Muscle layer of duodenum (tissue), 2 donors: ENCODE measurements around the gene DDR2.

ENCODE experiments used
- H3K27ac ChIP-seq: one replicate; pipeline ENCODE4 v1.7.0; 2013; ENCODE audit warnings: mild to moderate bottlenecking, low read length
- H3K27me3 ChIP-seq: one replicate; pipeline ENCODE4 v1.7.0; 2013; ENCODE audit warnings: low read depth, mild to moderate bottlenecking, control low read depth, low read length
- H3K36me3 ChIP-seq, 2 donors: one replicate each; pipeline ENCODE4 v1.7.0; 2013; ENCODE audit warnings: low read length in 2 of 2, control low read depth in 1 of 2, mild to moderate bottlenecking in 1 of 2; ENCODE audit not compliant: insufficient read depth in 2 of 2, control insufficient read depth in 1 of 2
- H3K4me1 ChIP-seq, 2 donors: one replicate each; pipeline ENCODE4 v1.7.0; 2013; ENCODE audit warnings: low read length in 2 of 2, mild to moderate bottlenecking in 2 of 2, control low read depth in 1 of 2, moderate library complexity in 1 of 2; ENCODE audit not compliant: insufficient read depth in 2 of 2, control insufficient read depth in 1 of 2
- H3K4me3 ChIP-seq, 2 donors: one replicate each; pipeline ENCODE4 v1.7.0; 2013; ENCODE audit warnings: low read length in 2 of 2, low read depth in 1 of 2, mild to moderate bottlenecking in 1 of 2
- H3K9me3 ChIP-seq, 2 donors: one replicate each; pipeline ENCODE4 v1.7.0; 2013; ENCODE audit warnings: low read length in 2 of 2, control low read depth in 1 of 2, mild to moderate bottlenecking in 1 of 2; ENCODE audit not compliant: control insufficient read depth in 1 of 2
- donor health status: healthy.

Gene DDR2

DNA sequence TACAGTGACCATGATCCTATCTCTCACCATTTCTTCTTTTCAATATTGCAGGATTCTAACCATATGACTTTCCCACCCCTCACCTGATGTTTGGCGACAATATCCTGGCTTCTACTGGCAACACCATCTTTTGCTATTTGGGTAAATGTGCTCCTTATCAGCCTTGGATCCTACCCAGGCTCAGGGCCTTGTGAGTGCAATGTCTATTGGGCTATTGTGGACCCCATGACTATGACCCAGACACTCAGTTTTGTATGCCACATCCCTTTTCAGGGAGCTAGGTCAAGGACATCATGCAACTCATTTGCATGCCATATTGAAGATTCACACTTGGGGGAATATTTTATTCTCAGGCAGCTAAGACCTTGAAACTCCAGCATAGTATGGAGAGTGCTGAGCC, 67.9 kb downstream of the DDR2 start:
- Histone ChIP-seq H3K4me1 (peaks cover 18 to 65% of the 10 kb centered on the region in 2 donors), H3K4me3 (no peak overlapping the region), H3K27ac (no peak overlapping the region), H3K36me3 (peaks cover 0 to 4% of the 10 kb centered on the region in 2 donors), H3K27me3 (no peaks in the 10 kb centered on the region), H3K9me3 (no peaks in the 10 kb centered on the region)

- Histone ChIP-seq H3K9me3 (no peaks in the 10 kb centered on the region), H3K4me3 (no peak overlapping the region), H3K36me3 (peaks cover 0 to 8% of the 10 kb centered on the region in 2 donors), H3K27ac (no peak overlapping the region), H3K27me3 (no peaks in the 10 kb centered on the region), H3K4me1 (peaks cover 18 to 76% of the 10 kb centered on the region in 2 donors)
Measured at GRCh38 chr1:162701286-162701685, 69.0 kb downstream of the DDR2 start.

- no peak overlapping the region for H3K4me3 ChIP-seq
- H3K4me1 ChIP-seq: peaks cover 8 to 75% of the 10 kb centered on the region in 2 donors
- no peaks in the 10 kb centered on the region for H3K9me3 ChIP-seq
- peaks cover 0 to 11% of the 10 kb centered on the region in 2 donors for H3K36me3 ChIP-seq
- peak overlapping the region; percentile 25 for H3K27ac ChIP-seq
- no peaks in the 10 kb centered on the region for H3K27me3 ChIP-seq
Measured at GRCh38 chr1:162702628-162703027, 70.4 kb downstream of the DDR2 start.

DNA sequence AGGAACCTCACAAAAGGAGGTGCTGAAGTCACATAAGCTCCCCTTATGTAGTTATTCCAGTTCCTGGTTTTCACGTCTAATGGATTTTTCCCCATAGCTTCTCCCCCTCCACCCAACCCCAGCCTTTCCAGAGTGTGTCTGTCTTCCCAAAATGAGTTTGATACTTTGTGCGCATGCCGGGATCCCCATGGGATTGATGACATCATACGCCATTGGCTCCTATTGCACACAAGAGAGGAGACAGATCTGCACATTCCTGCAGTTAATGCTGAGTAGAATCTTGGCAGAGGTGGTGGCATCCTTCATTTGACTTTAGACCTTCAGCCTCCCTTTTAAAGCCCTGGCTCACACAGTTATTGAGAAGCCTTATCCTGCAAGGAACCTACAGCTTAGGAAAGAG, 71.4 kb downstream of the DDR2 start:
- H3K27ac ChIP-seq: no peak overlapping the region

GRCh38 chr1:162704673-162705424, 72.6 kb downstream of the DDR2 start:
- Histone ChIP-seq H3K9me3 (no peaks in the 10 kb centered on the region), H3K4me3 (no peak overlapping the region), H3K27ac (no peak overlapping the region), H3K36me3 (peaks cover 0 to 11% of the 10 kb centered on the region in 2 donors), H3K4me1 (peaks cover 9 to 71% of the 10 kb centered on the region in 2 donors), H3K27me3 (no peaks in the 10 kb centered on the region)

More for the DNA sequence above, 71.4 kb downstream of the DDR2 start:
- Histone ChIP-seq H3K27me3 (no peaks in the 10 kb centered on the region), H3K9me3 (no peaks in the 10 kb centered on the region), H3K36me3 (peaks cover 0 to 11% of the 10 kb centered on the region in 2 donors), H3K4me1 (peaks cover 4 to 67% of the 10 kb centered on the region in 2 donors), H3K4me3 (no peak overlapping the region)

DNA sequence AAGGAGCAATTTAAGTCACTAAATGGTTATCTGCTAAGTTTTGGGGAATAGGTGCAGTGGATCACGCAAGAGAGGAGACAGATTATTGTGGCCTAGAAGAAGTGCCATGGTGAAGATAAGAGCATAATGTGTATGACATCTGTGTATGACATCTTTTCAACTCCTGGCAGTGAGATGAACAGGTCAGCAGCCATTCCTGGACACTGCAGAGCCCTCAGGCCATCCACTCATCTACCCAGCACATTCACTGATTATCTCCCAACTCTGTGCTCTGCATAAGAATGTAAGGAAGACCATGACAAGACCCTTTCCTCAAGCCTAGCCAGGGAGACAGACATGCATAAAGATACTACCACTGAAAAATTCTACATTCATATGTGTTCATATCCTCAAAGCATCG, 73.7 kb downstream of the DDR2 start:
- peaks cover 0 to 7% of the 10 kb centered on the region in 2 donors for H3K36me3 ChIP-seq
- H3K27ac ChIP-seq: no peak overlapping the region
- no peaks in the 10 kb centered on the region for H3K27me3 ChIP-seq
- H3K4me3 ChIP-seq: no peak overlapping the region
- H3K4me1 ChIP-seq: peaks cover 12 to 75% of the 10 kb centered on the region in 2 donors
- no peaks in the 10 kb centered on the region for H3K9me3 ChIP-seq

GRCh38 chr1:162706606-162707005, 74.3 kb downstream of the DDR2 start:
- peaks cover 12 to 70% of the 10 kb centered on the region in 2 donors for H3K4me1 ChIP-seq
- peaks cover 0 to 7% of the 10 kb centered on the region in 2 donors for H3K36me3 ChIP-seq
- H3K4me3 ChIP-seq: no peak overlapping the region
- H3K9me3 ChIP-seq: no peaks in the 10 kb centered on the region
- H3K27ac ChIP-seq: peak overlapping the region; percentile 3
- H3K27me3 ChIP-seq: no peaks in the 10 kb centered on the region

GRCh38 chr1:162708286-162708685, 76.0 kb downstream of the DDR2 start:
- peaks cover 8 to 66% of the 10 kb centered on the region in 2 donors for H3K4me1 ChIP-seq
- no peak overlapping the region for H3K4me3 ChIP-seq
- no peaks in the 10 kb centered on the region for H3K27me3 ChIP-seq
- no peak overlapping the region for H3K27ac ChIP-seq
- H3K9me3 ChIP-seq: no peaks in the 10 kb centered on the region
- peaks cover 0 to 7% of the 10 kb centered on the region in 2 donors for H3K36me3 ChIP-seq

- H3K27ac ChIP-seq: peak overlapping the region; percentile 73
- peaks cover 8 to 55% of the 10 kb centered on the region in 2 donors for H3K4me1 ChIP-seq
- no peaks in the 10 kb centered on the region for H3K27me3 ChIP-seq
- peaks cover 0 to 7% of the 10 kb centered on the region in 2 donors for H3K36me3 ChIP-seq
- no peak overlapping the region for H3K4me3 ChIP-seq
- no peaks in the 10 kb centered on the region for H3K9me3 ChIP-seq
Measured at GRCh38 chr1:162709132-162709860, 77.0 kb downstream of the DDR2 start.

DNA sequence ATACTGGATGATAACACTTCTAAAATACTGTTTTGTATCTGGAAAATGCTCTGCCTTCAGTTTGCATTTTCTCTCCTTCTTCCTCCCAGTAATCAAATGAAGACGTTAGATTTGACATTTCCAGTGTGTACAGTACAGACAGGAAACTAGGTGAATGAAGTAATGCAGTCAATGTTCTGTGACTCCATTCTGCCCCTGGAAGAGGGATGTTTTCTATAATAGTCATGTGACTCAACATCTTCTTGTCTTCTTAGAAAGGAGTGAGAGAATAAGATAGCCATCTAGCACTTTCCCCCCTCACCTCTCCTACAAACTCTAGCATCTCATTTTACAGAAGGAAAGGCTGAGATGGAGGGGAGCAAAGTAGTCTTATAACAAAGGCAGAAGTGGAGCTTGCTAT, 77.6 kb downstream of the DDR2 start:
- peaks cover 8 to 50% of the 10 kb centered on the region in 2 donors for H3K4me1 ChIP-seq
- peaks cover 0 to 7% of the 10 kb centered on the region in 2 donors for H3K36me3 ChIP-seq
- peak overlapping the region; percentile 73 for H3K27ac ChIP-seq
- H3K4me3 ChIP-seq: no peak overlapping the region
- no peaks in the 10 kb centered on the region for H3K9me3 ChIP-seq
- no peaks in the 10 kb centered on the region for H3K27me3 ChIP-seq

GRCh38 chr1:162710345-162710744, 78.1 kb downstream of the DDR2 start:
- Histone ChIP-seq H3K27me3 (no peaks in the 10 kb centered on the region), H3K36me3 (peaks cover 0 to 7% of the 10 kb centered on the region in 2 donors), H3K4me3 (no peak overlapping the region), H3K4me1 (peaks cover 8 to 45% of the 10 kb centered on the region in 2 donors), H3K27ac (peak overlapping the region; percentile 73), H3K9me3 (no peaks in the 10 kb centered on the region)
